Fibroblast of villous mesenchyme (primary cell): ENCODE results near the gene HDAC11. TPM values are rescaled to one million over a fixed set of nuclear protein-coding genes. Genes with fewer than 3 reads are reported as not detected.

Experiments used
- DNase-seq: peaks from one replicate; pipeline ENCODE4 v3.0.0-alpha.2; 2010; ENCODE audit warnings: low read depth
- H3K4me3 ChIP-seq: 2 replicates; pipeline ENCODE4 v1.5.1; 2011; ENCODE audit warnings: low read depth, mild to moderate bottlenecking, low read length
- total RNA-seq: library from RNA; depleted of rRNA; stranded (reverse); fragments of >200 nt; gene quantifications from 2 replicates; pipeline ENCODE4 v1.2.3, GENCODE V29; 2012
- TF ChIP-seq, protein P1 (sequence below): IDR thresholded peaks from 2 replicates; pipeline ENCODE4 v1.5.1; 2012; ENCODE audit warnings: low read depth, mild to moderate bottlenecking, low read length; ENCODE audit not compliant: insufficient read depth

Gene HDAC11
- total RNA-seq, 1 donor = 9.5 TPM

GRCh38 chr3:13545952-13546454 is 65.9 kb downstream of the HDAC11 start:
- TF ChIP-seq, protein P1, sequence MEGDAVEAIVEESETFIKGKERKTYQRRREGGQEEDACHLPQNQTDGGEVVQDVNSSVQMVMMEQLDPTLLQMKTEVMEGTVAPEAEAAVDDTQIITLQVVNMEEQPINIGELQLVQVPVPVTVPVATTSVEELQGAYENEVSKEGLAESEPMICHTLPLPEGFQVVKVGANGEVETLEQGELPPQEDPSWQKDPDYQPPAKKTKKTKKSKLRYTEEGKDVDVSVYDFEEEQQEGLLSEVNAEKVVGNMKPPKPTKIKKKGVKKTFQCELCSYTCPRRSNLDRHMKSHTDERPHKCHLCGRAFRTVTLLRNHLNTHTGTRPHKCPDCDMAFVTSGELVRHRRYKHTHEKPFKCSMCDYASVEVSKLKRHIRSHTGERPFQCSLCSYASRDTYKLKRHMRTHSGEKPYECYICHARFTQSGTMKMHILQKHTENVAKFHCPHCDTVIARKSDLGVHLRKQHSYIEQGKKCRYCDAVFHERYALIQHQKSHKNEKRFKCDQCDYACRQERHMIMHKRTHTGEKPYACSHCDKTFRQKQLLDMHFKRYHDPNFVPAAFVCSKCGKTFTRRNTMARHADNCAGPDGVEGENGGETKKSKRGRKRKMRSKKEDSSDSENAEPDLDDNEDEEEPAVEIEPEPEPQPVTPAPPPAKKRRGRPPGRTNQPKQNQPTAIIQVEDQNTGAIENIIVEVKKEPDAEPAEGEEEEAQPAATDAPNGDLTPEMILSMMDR = no peak
- DNase-seq = no peak
- no peak overlapping the region for H3K4me3 ChIP-seq

GRCh38 chr3:13546667-13547171 is 66.6 kb downstream of the HDAC11 start:
- TF ChIP-seq, protein P1 = no peak
- DNase-seq = peak; percentile 87
- H3K4me3 ChIP-seq = no peak overlapping the region

DNA sequence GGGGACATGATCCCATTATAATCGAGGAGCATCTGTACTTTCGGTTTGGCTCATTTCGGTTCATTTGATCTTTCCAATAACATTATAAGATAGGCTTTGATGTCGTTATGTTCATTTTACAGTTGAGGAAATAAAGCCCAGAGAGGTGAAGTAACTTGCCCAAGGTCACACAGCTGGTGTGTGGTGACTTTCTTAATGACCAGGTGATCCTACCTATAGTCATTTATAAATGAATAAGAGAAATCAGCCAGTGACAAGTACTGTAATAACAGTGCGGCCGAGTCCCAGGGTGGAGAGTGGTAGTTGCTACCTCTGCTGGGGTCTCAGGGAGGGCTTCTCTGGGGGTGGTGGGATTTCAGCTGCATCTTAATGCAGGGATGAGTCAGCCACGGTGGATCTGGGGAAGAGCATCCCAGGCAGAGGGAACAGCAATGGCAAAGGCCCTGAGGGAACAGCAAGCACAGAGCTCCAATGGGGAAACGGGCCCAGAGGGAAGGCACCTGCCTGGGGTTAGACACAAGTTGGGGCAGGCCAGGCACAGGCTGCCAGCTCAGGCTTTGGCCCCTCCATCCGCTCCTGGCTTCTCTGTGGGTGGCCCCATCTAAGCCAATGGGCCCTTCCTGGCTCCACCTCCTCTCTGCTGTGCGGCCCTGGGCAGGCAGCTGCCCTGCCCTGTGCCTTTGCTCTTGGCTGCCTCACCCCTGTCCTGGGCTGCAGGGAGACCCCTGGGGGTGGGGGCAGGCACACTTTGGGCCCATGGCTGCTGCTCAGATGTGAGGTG is 67.7 kb downstream of the HDAC11 start:
- TF ChIP-seq, protein P1 = no peak
- no peak overlapping the region for H3K4me3 ChIP-seq
- no peak for DNase-seq

GRCh38 chr3:13548696-13549622 is 68.9 kb downstream of the HDAC11 start, which contains the start of gene FBLN2:
Gene FBLN2 (plus strand): TSS chr3:13549125. CDS start chr3:13570356, 21,231 bp downstream.
- DNase-seq = peak; percentile 66
- peak within 1 kb of the TSS; percentile 62 for H3K4me3 ChIP-seq
- TF ChIP-seq, protein P1 = no peak

DNA sequence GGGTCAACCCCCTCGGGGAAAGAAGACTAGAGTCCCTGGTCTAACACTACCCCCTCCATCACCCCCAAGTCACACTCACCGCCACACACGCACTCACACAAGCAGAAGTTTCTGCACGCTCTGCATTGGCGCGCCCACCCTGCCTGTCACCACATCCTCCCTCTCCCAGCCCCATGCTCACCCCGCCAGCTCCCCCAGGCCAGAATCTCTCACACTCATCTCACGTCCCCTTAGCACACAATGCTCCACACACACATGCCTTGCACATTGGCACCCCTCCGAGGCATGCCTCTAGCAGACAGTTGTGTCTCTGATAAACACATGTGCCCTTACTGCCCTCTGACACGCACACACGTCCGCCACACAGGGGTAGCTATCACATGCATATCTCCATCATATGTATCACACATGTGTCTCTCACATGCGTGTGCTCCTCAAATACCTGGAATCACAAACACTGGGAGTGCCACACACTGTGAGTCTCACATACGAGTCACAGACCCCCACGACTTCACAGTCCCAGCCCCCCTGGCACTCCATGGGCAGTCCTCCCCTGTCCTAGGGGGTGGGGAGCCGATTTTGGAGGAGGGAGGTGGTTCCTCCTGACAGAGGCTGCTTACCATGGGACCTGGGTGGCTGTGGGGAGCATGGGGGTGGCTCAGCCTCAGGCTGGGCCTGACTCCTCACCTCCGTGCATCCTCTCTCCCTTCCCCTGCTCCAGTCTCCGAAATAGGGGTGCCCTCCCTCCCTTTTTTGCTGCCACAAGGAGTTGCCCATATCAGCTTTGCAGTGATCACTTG is 69.7 kb downstream of the HDAC11 start:
- TF ChIP-seq, protein P1 = no peak
- peak overlapping the region; percentile 62 for H3K4me3 ChIP-seq
- no peak for DNase-seq

DNA sequence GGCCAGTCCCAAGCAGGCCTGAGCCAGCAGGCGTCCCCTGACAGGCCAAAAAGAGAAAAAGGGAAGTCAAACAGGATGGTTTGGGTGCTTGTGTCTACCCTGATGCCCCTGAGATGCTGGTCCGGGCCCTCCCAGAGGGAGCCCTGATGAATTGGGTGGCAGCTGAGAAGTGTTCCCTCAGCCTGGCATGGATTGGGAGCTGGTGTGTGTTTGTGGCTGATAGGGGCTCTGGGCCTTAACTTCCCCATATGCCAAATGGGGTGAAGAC is 70.3 kb downstream of the HDAC11 start:
- TF ChIP-seq, protein P1 = no peak

More for the DNA sequence above, 70.3 kb downstream of the HDAC11 start:
- DNase-seq = no peak
- H3K4me3 ChIP-seq = peak overlapping the region; percentile 62
